NCI-H1092 (cell line): ENCODE data around the gene SELENON.

ENCODE experiments used
- DNase-seq: peaks from one replicate; lab custom pipeline; 2025; lab: John Stamatoyannopoulos, UW

The SELENON gene

GRCh38 chr1:25799935-25800702 is at the start of gene SELENON:
Gene SELENON, plus strand, starts transcription at chr1:25800193. Its CDS starts 38 bp downstream, at chr1:25800231.
- DNase-seq = peak; percentile 53

GRCh38 chr1:25750923-25751605 is 48.9 kb upstream of the SELENON start:
- no peak for DNase-seq

GRCh38 chr1:25754470-25755181 is 45.4 kb upstream of the SELENON start:
- DNase-seq = no peak

- no peak for DNase-seq
Measured at GRCh38 chr1:25755475-25756125, 44.4 kb upstream of the SELENON start.

GRCh38 chr1:25756215-25756614 is 43.8 kb upstream of the SELENON start:
- DNase-seq = no peak

GRCh38 chr1:25757151-25757845 is 42.7 kb upstream of the SELENON start:
- DNase-seq = no peak

- no peak for DNase-seq
Measured at GRCh38 chr1:25757846-25758185, 42.2 kb upstream of the SELENON start.

- no peak for DNase-seq
Measured at GRCh38 chr1:25758466-25759070, 41.4 kb upstream of the SELENON start.

GRCh38 chr1:25760122-25760719 is 39.8 kb upstream of the SELENON start:
- no peak for DNase-seq

- no peak for DNase-seq
Measured at GRCh38 chr1:25760871-25761270, 39.1 kb upstream of the SELENON start.

- no peak for DNase-seq
Measured at GRCh38 chr1:25763493-25763892, 36.5 kb upstream of the SELENON start.

GRCh38 chr1:25765136-25765922 is 34.7 kb upstream of the SELENON start:
- no peak for DNase-seq

- DNase-seq = no peak
Measured at GRCh38 chr1:25765923-25766589, 33.9 kb upstream of the SELENON start.

- no peak for DNase-seq
Measured at GRCh38 chr1:25766721-25767436, 33.1 kb upstream of the SELENON start.

GRCh38 chr1:25767437-25767770 is 32.6 kb upstream of the SELENON start:
- DNase-seq = no peak

GRCh38 chr1:25768999-25769398 is 31.0 kb upstream of the SELENON start:
- DNase-seq = no peak

- no peak for DNase-seq
Measured at GRCh38 chr1:25769625-25770383, 30.2 kb upstream of the SELENON start.

- DNase-seq = no peak
Measured at GRCh38 chr1:25770541-25771220, 29.3 kb upstream of the SELENON start.
